K562 (cell line): ENCODE measurements around the gene MAPKAPK3. TPM values are rescaled to one million over a fixed set of nuclear protein-coding genes. Genes with fewer than 3 reads are reported as not detected.

ENCODE experiments used
- ATF2 ChIP-seq: sonication (generic); formaldehyde crosslinking; IDR thresholded peaks from 2 replicates; pipeline ENCODE4 v1.8.1; 2022; ENCODE audit warnings: missing genetic modification reagents
- BRF2 ChIP-seq: IDR thresholded peaks from 3 replicates; pipeline ENCODE4 v1.6.1; 2011; ENCODE audit warnings: borderline replicate concordance, mild to moderate bottlenecking; ENCODE audit not compliant: insufficient read length, insufficient read depth
- GMEB1 ChIP-seq: fragments of 250-450 bp; sonication (Bioruptor Pico); IDR thresholded peaks from 2 replicates; pipeline ENCODE4 v1.4.0; 2020; ENCODE audit warnings: mild to moderate bottlenecking
- HLTF ChIP-seq: fragments of 450-650 bp; IDR thresholded peaks from 2 replicates; pipeline ENCODE4 v1.6.1; 2016
- HMBOX1 ChIP-seq: sonication (generic); IDR thresholded peaks from 2 replicates; pipeline ENCODE4 v1.6.1; 2016
- MLX ChIP-seq, 2 experiments: fragments of 450-650 bp in 1 of 2; sonication (generic) in 1 of 2; formaldehyde crosslinking; conservative IDR thresholded peaks; 2 replicates each; pipeline versions ENCODE4 v1.4.0 to v1.8.1; 2020 to 2022; ENCODE audit warnings: mild to moderate bottlenecking in 1 of 2, missing genetic modification reagents in 1 of 2
- RNF219 ChIP-seq: fragments of 250-450 bp; sonication (Bioruptor Pico); IDR thresholded peaks from 2 replicates; pipeline ENCODE4 v1.5.0; 2022; ENCODE audit warnings: mild to moderate bottlenecking
- SMARCC2 ChIP-seq: fragments of 450-650 bp; IDR thresholded peaks from 2 replicates; pipeline ENCODE4 v1.6.1; 2017; ENCODE audit warnings: antibody characterized with exemption, moderate library complexity, mild to moderate bottlenecking, low read depth
- VEZF1 ChIP-seq: fragments of 200-800 bp; sonication (Bioruptor generic); IDR thresholded peaks from 2 replicates; pipeline ENCODE4 v1.6.1; 2017; ENCODE audit warnings: missing genetic modification characterization, missing compliant biosample characterization
- YBX1 ChIP-seq: fragments of 450-650 bp; IDR thresholded peaks from 2 replicates; pipeline ENCODE4 v1.7.1; 2016; ENCODE audit warnings: mild to moderate bottlenecking
- ZKSCAN8 ChIP-seq: fragments of 200-800 bp; sonication (Bioruptor generic); IDR thresholded peaks from 2 replicates; pipeline ENCODE4 v1.6.1; 2016; ENCODE audit warnings: missing genetic modification characterization, missing compliant biosample characterization
- ZNF197 ChIP-seq: fragments of 200-800 bp; sonication (Bioruptor generic); IDR thresholded peaks from 2 replicates; pipeline ENCODE4 v1.6.1; 2016; ENCODE audit warnings: low read depth, missing genetic modification characterization, missing compliant biosample characterization
- ZNF212 ChIP-seq: fragments of 450-650 bp; formaldehyde crosslinking; IDR thresholded peaks from 2 replicates; pipeline ENCODE4 v1.4.0; 2020; ENCODE audit warnings: mild to moderate bottlenecking
- ZNF449 ChIP-seq: fragments of 250-450 bp; sonication (Bioruptor Pico); IDR thresholded peaks from 2 replicates; pipeline ENCODE4 v1.8.0; 2022; ENCODE audit warnings: moderate library complexity, mild to moderate bottlenecking, inconsistent platforms
- ZNF696 ChIP-seq: fragments of 250-450 bp; sonication (Bioruptor Pico); conservative IDR thresholded peaks from 2 replicates; pipeline ENCODE4 v1.4.0; 2020; ENCODE audit warnings: mild to moderate bottlenecking, moderate library complexity
- ZNF79 ChIP-seq: fragments of 250-450 bp; sonication (Bioruptor Pico); IDR thresholded peaks from 2 replicates; pipeline ENCODE4 v1.4.0; 2020; ENCODE audit warnings: low read depth, mild to moderate bottlenecking, moderate library complexity
- polyA plus RNA-seq, 8 experiments: library from polyadenylated mRNA; depleted of rRNA in 4 of 8; stranded (reverse) in 5 of 8; unstranded in 3 of 8; fragments of >200 nt; fragmentation: Nextera tagmentation in 2 of 8; fragmentation: Illumina TruSeq in 1 of 8; extraction: Ambion mirVana in 2 of 8; extraction: Trizol in 1 of 8; gene quantifications; 2 replicates each; pipeline versions ENCODE4 v1.2.1 to v1.2.3, GENCODE V29; 2011 to 2014; ENCODE audit warnings: inconsistent platforms in 1 of 8, missing spikeins in 1 of 8
- total RNA-seq, 7 experiments: library from RNA; depleted of rRNA in 6 of 7; stranded (reverse); fragments of >200 nt in 6 of 7; fragmentation: Illumina TruSeq in 2 of 7; extraction: Trizol in 2 of 7; gene quantifications; 2 replicates each; pipeline versions ENCODE4 v1.2.1 to v1.2.3, GENCODE V29; 2011 to 2021; ENCODE audit warnings: low replicate concordance in 1 of 7

MAPKAPK3 gene
- total and polyA plus RNA-seq, 9 of the 15 experiments (the other 6 are each of a cell fraction or from before 2014, with no cell fraction given), result 8.0 to 56.4 (median 41.2) TPM

GRCh38 chr3:50600141-50600753, 16.7 kb upstream of the MAPKAPK3 start (continued):
- TF ChIP-seq VEZF1 (CRISPR knock-in tag) (no peak), ZNF449 (CRISPR knock-in tag) (no peak), ZNF696 (CRISPR knock-in tag) (no peak), YBX1 (no peak), ATF2 (CRISPR knock-in tag) (no peak), SMARCC2 (no peak), HMBOX1 (no peak), ZNF79 (no peak), BRF2 (no peak), MLX (CRISPR knock-in tag; conservative IDR thresholded peaks at IDR 0.05) (no peak), RNF219 (CRISPR knock-in tag) (no peak), HLTF (peak; percentile 80; the same call in 1 of the 2 replicates), GMEB1 (CRISPR knock-in tag) (no peak), ZKSCAN8 (no peak), ZNF212 (CRISPR knock-in tag) (no peak), ZNF197 (no peak)
